ENCODE data around the gene VIPR1. TPM values are rescaled to one million over a fixed set of nuclear protein-coding genes. Genes with fewer than 3 reads are reported as not detected.

The VIPR1 gene
- polyA plus RNA-seq, 3 donors = 1.0 to 2.1 (median 1.4) TPM

DNA sequence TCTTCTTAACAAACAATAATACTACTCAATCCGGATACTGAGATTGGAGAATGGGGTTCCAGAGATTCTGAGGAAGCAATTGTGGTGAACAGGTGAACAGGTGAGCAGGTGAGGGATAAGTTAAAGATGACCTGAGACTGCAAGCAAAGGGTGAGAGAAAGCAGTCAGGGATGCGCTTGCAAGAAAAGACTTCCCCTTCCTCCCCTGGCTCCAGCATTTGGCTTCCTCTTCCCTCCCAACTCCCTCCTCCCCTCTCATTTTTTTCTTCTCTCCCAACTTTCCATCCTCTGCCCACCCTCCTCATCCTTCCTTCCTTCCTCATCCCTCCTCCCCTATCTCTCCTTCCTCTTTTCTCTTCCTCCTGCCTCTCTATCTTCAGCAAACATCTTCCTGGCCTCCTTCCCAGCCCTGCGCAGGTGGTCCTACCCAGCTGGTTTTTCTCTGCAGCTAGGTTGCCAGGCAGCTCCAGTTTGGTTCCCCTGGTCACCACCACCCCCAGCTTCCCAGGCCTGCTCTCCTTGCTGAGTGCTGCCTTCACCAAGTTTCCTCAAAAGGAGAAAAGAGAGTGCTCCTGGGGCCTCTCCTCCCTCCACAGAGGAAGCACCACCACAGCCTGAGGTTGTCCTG, 10.4 kb upstream of the VIPR1 start:
- DNase-seq (ENCODE audit: extremely low read depth in 1 of 11, low read depth in 9 of 11, low spot score in 4 of 11) = no peak

DNA sequence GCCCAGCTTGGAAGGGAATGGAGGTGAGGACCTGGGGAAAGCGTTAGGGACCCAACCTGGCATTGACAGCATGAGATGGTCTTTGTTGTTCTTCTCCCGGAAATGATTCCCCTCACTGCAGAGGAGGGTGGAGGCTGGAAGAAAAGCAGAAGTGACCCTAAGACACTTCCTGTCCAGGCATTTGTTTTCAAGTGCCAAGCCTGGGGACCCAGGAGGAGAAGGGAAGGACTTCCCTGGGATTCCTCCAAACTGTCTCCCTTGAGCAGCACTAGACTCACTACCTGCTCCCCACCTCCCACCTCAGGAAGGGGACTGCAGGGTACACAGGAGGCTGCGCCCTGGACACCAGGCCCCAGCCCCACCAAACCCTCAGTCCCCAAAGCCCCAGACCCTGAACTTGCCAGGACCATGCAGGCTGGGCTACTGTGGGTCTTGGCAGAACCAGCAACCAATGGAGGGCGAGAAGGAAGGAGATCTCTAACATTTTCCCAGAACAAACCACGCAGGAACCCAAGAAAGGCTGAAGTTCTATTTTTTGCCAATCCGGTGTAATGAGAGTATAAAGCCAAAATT, 9.8 kb upstream of the VIPR1 start:
- DNase-seq (ENCODE audit: extremely low read depth in 1 of 11, low read depth in 9 of 11, low spot score in 4 of 11) = no peak

DNA sequence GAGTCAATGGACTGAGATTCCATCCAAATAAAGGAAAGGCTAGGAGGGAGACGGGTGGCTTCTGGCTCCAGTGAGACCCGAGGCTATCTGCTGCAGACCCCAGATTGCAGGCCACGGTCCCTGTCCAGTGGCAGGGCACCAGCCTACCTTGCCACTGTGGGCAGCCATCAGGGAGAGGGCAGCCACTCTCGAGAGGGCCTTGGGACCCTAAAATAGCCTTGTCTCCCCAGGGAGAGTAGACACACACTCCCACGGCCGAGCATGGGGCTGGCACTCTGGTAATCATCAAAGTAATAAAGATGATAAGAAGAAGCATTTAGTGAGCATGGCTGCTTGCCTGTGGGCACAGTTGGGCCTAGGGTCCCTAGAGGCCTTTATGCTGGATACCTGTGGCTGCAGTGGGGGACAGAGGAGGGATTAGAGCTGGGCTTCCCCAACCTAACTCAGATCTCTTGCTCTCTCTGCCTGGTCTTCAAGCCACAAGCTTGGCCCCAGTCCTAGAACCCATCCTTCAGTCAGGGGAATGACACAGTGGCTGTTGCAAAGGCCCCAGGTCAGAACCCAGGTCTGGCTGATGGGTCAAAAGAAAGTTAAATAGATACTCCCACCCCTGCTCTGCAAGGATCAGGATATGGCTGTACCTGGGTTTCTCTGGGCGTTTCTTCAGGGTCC, 9.2 kb upstream of the VIPR1 start:
- no peak for DNase-seq (ENCODE audit: extremely low read depth in 1 of 11, low read depth in 9 of 11, low spot score in 4 of 11)

DNA sequence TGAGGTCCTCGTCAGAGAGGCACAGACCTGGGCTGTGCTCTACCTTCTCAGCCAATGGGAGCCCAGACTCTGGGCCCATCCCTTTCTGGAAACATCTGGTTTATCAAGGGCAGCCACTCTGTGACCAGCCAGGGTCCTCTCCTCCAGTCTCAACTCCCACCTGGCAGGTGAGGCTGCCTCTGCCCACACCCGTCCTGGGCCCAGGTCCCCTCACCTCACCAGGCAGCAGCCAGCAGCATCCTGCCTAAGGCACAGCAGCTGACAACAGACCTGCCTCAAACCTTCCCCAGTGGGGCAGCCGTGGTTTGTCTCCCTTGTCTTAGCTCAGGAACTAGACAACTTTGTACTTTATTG, 8.7 kb upstream of the VIPR1 start:
- no peak for DNase-seq (ENCODE audit: extremely low read depth in 1 of 11, low read depth in 9 of 11, low spot score in 4 of 11)

DNA sequence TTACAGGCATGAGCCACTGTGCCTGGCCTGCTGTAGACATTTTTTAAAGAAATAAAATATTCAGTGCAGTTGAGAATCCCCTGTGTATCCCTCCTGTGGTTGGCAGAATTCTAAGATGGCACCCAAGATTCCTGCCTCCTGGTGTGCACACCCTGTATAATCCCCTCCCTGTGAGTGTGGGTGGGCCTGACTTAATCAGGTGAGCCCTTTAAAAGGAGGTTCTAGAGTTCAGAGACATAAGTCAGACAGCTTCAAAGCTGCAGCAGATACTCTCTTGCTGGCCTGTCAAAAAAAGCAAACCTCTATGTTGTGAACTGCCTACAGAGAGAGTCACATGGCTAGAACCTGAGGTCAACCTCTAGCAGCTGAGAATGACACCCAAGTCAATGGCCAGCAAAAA, 7.0 kb upstream of the VIPR1 start:
- DNase-seq (ENCODE audit: extremely low read depth in 1 of 11, low read depth in 9 of 11, low spot score in 4 of 11) = no peak

DNA sequence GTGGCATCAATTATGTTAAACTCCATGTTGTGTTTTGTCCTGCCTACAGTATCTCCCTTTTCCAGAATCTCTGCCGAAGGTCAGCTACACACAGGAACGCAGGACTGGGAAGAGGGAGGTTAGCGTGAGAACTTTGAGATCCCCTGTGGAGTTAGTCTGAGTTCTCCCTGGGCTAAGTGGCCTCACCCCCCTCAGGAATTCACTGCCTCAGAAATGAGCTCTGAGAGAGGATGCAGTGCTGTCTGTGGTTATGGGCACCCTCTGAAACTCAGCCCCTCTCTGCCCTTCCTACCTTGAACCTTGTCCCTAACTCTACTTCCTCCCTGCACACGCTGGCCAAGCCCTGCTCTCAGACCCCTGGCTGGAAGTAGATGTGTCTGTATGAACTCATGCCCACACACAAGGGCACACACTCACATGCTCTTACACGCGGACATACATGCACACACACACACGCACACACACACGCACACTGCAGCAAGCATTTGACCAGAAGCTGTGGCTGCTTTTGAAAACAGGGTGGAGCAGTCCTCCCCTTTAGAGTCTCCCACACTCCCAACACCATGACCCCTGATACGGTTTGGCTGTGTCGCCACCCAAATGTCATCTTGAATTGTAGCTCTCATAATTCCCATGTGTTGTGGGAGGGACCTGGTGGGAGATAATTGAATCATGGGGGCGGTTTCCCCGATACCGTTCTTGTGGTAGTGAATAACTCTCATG, 5.3 kb upstream of the VIPR1 start:
- no peak for DNase-seq (ENCODE audit: extremely low read depth in 1 of 11, low read depth in 9 of 11, low spot score in 4 of 11)

DNA sequence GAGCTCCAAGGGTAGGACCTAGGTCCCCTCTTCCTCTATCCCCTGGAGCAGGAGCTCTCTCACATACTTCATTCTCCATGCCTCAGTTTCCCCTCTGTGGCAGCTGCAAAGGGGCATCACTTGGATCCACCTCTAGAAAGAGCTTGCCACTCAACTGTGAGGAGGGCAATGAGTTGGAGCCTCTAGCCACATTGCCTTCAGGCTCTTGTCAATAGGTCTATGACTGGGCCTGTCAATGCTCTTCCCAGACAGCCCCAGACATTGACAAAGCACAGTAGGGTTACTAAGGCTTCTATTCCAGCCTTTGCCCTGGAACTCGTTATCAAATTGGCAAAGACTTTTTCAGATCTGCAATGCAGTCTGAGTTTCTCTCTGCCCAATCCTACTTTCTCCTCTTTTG, 4.4 kb upstream of the VIPR1 start:
- DNase-seq (ENCODE audit: extremely low read depth in 1 of 11, low read depth in 9 of 11, low spot score in 4 of 11) = no peak

DNA sequence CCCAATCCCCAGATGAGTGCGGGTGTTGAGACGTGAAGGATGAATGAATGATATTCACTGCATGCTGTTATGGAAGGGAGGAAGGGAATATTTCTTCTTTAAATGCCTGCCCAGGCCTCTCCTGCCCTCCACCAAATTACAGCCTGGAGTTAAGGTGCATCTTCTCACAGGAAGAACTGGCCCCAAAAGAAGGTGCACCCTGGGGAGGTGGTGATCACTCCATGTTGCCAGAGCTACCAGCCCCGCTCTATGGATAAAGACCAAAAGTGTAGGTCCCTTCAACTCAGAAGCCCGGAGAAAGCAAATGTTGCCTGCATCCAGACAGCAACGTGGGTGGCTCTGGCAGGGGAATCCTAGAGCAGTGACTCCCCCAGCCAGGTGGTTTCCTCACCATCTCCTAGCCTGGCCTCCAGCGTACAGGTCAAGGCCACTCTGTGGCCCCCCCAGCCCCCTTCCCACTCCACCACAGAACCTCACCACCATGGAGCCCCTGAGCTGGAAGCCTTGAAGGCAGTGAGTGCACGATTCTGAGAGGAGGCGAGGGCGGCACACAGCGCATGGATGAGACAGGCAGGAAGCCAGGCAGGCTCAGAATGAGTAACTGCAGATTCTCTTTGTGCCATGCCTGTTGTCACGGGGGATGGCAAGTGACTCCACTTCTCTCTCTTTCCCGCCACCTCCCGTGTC, 3.5 kb upstream of the VIPR1 start:
- DNase-seq (ENCODE audit: extremely low read depth in 1 of 11, low read depth in 9 of 11, low spot score in 4 of 11) = no peak

DNA sequence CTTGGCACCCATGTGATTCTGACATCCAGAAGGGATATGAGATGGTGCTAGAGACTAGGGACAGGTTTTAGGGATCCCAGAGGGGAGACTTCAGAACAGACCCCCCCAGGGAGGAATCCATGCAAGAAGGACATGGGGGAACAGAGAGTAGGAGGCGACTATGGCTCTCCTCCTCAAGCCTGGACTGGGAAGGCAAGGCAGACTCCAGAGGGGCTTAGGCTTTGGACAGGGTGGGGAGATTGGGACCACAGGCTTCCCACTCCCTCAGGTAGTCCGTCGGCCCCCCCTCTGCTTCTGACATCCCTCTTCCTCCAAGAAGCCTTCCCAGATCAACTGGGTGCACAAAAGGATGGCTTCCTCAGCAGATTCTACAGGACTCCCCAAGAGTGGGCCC, 3.0 kb upstream of the VIPR1 start:
- DNase-seq (ENCODE audit: extremely low read depth in 1 of 11, low read depth in 9 of 11, low spot score in 4 of 11) = no peak

DNA sequence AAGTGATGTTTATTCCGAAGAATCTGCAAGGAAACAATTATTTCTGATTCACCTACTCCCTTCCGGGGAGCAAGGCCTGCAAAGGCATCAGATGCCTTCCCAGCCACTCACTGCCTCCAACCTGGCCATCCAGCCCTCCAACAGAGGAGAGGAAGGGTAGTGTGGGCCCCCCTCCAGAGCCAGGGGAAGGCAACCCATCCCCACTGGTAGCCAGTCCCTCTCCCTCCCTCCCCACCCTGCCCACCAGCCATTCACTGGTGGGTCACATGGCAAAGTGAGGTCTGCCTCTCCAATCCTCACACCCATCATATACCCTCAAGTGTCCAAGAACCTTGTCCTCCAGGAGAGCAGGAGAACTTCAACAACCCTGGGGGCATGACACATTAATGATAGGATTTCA, 2.4 kb upstream of the VIPR1 start:
- no peak for DNase-seq (ENCODE audit: extremely low read depth in 1 of 11, low read depth in 9 of 11, low spot score in 4 of 11)

DNA sequence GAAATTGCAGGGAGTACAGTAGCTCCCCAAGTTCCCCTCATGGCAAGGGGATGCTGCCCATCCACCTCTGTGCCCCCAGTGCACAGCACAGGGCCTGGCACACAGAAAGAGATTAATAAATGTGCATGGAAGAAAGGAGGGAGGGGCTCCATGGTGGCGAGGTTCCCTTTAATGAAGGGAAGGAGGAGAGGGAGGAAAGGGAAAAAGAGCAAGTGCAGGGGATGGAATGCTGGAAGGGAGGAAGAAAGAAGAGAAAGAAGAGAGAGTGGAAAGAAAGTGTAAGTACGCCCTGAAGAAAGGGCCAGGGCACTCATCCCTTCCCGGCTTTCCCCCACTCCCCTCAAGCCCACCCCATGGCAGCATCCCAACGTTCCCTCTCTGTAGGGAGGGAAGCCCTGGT, 1.5 kb upstream of the VIPR1 start:
- DNase-seq (ENCODE audit: extremely low read depth in 1 of 11, low read depth in 9 of 11, low spot score in 4 of 11) = no peak

DNA sequence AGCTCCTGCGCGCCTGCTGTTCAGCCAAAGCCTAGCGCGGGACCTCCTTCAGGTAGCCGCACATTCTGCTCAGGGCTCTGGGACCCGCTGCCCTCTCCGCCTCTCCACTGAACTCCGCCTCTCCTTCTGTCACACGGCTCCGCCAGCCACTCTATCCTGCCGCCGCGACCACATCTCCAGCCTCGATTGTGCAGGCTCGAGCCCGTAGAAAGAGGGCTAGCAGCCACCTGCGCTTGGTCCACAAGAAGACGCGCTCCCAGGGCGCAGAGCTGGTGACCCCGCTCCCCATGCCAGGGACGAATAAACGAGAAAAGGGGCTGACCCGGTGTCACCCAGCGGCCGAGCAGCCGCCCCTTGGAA, 1.1 kb upstream of the VIPR1 start:
- DNase-seq (ENCODE audit: extremely low read depth in 1 of 11, low read depth in 9 of 11, low spot score in 4 of 11) = no peak

DNA sequence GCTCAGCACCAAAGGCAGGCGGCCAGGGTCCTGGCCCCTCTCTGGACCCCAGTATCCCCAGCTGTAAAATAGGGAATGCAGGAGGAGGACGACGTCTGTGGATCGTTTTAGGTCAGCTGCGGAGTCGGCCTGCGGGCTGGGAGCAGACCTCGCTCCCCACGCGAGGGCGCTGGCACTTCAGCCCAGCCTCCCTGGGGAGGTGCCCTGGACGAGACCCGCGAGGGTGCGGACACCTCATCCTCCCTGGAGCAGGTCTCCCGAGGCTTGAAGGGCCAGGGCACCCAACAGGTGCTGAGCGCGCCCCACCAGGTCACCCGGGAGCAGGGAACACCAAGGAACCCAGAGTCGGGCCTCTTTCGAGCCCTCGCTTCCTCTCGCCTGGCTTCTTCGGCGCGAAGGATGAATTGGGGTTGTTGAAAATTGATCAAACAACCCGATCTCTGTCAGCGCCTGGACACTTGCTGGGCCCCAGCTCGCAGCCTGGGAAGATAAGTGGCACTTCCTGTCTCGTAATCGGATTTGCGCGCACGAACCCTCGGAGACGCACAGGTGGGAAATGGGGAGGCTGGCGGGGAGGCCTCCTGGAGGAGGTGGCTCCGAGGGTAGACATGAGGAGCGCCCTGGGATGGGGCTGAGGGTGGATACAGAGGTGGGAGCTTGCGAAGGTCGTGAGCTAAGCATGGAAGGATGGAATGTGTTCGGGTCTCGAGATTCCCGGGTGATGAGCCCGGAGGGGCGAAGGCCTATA, 588 bp upstream of the VIPR1 start:
- DNase-seq (ENCODE audit: extremely low read depth in 1 of 11, low read depth in 9 of 11, low spot score in 4 of 11) = no peak

DNA sequence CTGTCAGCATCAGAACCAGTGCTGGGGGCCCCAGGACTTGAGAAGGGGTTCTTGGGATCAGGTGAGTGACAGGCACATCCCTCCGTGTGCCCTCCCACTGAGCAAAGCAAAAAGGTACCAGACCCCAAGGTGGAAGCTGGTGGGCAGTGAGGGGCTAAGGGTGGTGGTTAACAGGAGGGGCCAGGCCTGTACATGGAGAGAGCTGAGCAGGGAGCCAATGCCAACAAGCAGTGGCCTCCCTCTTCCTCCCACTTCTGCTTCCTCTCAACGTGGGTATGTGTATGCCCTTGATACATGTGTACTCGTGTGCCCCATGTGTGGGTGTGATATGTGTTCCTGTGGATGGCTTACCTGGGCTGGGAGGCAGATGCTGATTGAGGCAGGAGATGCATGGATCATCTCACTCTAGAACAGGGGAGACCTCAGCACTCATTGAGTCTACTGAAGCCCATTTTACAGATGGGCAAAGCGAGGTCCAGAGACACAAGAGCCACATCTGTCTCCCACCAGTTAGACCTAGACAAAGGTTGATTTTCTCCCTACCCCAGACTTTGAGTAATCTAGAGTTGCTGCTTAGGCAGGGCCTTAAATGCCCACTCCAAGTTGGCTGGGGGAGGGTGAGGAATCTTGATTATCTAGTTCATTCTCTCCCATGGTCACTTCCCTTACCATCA, 945 bp downstream of the VIPR1 start:
- no peak for DNase-seq (ENCODE audit: extremely low read depth in 1 of 11, low read depth in 9 of 11, low spot score in 4 of 11)

DNA sequence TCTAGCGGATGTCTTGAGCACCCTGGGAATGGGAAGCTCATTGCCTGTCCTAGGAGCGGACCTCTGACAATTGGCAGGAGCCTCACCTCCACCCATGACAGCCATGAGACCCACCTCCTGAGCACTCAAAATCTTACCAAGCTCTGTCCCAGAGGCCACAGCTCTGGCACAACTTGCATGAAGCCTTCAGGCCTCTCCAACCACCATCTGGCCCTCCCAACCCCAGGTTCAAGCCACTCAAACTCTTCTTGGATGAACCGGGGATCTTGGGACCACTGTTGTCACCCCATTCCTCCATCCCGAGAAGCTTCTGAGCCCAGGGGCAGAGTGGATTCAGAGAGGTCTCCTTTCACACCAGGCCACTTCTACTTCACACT, 1.5 kb downstream of the VIPR1 start:
- no peak for DNase-seq (ENCODE audit: extremely low read depth in 1 of 11, low read depth in 9 of 11, low spot score in 4 of 11)

DNA sequence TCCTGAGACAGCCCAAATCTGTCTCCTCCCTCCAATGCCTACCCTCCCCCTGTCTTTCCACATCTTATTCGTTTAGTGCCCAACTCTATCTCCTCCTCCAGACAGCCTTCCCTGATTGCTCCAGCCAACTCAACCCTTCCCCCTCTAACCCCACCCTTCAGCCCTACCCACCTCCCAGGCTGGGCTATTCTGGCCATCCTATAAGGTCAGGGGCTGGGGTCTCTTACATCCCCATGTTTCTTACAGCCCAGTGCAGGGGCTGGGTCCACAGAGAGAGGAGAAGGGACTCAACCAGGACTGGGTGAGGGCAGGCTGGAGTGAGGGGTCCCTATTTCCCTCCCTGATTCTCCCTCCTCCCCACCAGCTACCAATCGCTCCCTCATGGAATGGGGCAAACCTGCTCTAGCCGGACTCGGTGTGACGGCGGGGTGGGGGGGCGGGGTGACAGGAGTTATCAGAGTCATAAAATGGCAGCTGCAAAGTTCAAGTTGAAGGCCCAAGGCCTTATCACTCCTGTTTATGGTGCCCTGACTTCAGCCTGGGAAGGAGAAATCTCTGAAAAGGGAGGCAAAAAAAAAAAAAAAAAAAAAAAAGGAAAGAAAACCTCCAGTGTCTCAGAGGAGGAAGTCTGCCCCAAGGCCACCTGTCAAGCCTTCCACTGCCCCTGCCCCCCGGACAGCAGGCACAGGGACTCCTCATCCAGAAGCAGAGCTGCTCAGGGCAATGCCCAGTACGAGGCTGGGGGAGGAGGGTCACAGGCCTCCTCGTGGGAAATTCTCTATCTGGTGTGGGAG, 2.1 kb downstream of the VIPR1 start:
- no peak for DNase-seq (ENCODE audit: extremely low read depth in 1 of 11, low read depth in 9 of 11, low spot score in 4 of 11)

DNA sequence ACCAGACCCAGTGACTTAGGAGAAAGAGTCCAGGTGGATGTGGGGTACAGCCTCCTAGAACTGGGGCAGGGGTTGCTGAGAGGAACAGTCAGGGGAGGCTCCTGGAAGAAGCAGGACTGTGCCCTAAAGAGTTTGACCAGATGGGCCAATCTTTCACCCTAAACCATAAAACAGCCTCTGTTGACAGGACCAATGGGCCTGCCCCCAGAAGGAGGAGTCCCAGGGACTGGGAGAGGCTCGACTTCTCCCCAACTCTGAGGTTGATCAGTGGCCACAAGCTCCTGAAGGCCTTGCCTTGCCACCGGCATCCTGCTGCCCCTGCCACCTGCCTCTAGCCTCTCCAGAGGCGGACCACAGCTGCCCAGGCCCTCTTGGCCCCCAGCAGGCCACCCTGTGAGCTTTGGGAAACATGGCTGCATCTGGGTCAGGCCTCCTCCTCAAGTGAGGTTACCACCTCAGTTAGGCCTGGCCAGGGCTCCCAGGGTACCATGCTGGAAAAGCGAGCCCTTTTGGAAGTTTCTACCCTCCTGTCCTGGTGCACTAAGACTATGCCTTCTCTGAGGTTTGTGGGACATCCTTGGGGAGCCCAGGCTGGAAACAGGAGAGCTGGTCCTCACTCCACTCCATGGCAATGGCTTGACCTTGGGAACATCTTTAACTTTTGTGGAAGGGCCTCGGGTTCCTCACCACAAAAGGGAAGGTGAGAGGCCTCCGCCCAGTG, 2.8 kb downstream of the VIPR1 start:
- no peak for DNase-seq (ENCODE audit: extremely low read depth in 1 of 11, low read depth in 9 of 11, low spot score in 4 of 11)
